Aorta (tissue), 5 donors: Measurements from ENCODE around the gene RPS3. TPM values are rescaled to one million over a fixed set of nuclear protein-coding genes. Genes with fewer than 3 reads are reported as not detected.

Experiments used
- ATAC-seq: fragments of 200-7000 bp; cut with Tn5 transposase; one replicate; pipeline ENCODE4 v1.9.1; 2022; ENCODE audit warnings: moderate library complexity; ENCODE audit not compliant: low FRiP score
- DNase-seq, 2 donors: peaks; one replicate each; pipeline ENCODE4 v3.0.0-alpha.2; 2020
- H3K27ac ChIP-seq, 2 donors: one replicate each; pipeline ENCODE4 v1.5.1; 2013; ENCODE audit warnings: low read length in 2 of 2, mild to moderate bottlenecking in 2 of 2, moderate library complexity in 2 of 2, control low read depth in 1 of 2, inconsistent platforms in 1 of 2, low read depth in 1 of 2
- H3K27me3 ChIP-seq, 2 donors: one replicate each; pipeline ENCODE4 v1.6.1; 2013; ENCODE audit warnings: control low read depth in 1 of 2, low read length in 1 of 2, mild to moderate bottlenecking in 1 of 2, moderate library complexity in 1 of 2; ENCODE audit not compliant: insufficient read depth in 2 of 2, control insufficient read depth in 1 of 2
- H3K36me3 ChIP-seq, 2 donors: one replicate each; pipeline ENCODE4 v1.6.1; 2013; ENCODE audit warnings: control low read depth in 1 of 2, low read length in 1 of 2, mild to moderate bottlenecking in 1 of 2; ENCODE audit not compliant: insufficient read depth in 2 of 2, control insufficient read depth in 1 of 2
- H3K4me1 ChIP-seq, 2 donors: one replicate each; pipeline ENCODE4 v1.6.1; 2013; ENCODE audit warnings: low read length in 2 of 2, control low read depth in 1 of 2, mild to moderate bottlenecking in 1 of 2, moderate library complexity in 1 of 2; ENCODE audit not compliant: insufficient read depth in 2 of 2, control insufficient read depth in 1 of 2
- H3K4me3 ChIP-seq, 2 donors: one replicate each; pipeline ENCODE4 v1.5.1; 2013; ENCODE audit warnings: low read length in 2 of 2, control low read depth in 1 of 2, mild to moderate bottlenecking in 1 of 2
- H3K9me3 ChIP-seq: one replicate; pipeline ENCODE4 v1.6.1; 2013; ENCODE audit warnings: mild to moderate bottlenecking, low read length; ENCODE audit not compliant: control insufficient read depth
- WGBS, 2 donors: extraction: QIAGEN DNeasy Blood & Tissue Kit; methylation state at CpG; one replicate each; pipeline ENCODE4 v1.1.7; 2013; 5-methylcytosine and 5-hydroxymethylcytosine counted together
- intact Hi-C, 2 donors: fragments of 100-400 bp; cut with DNase I; formaldehyde crosslinking; loops; one replicate each; pipeline versions ENCODE4 v1.14.2 to v1.15.0; 2022
- polyA plus RNA-seq, 2 donors: library from polyadenylated mRNA; stranded (reverse); fragments of 200-250 nt; gene quantifications; one replicate each; pipeline ENCODE4 v1.2.3, GENCODE V29; 2013
- total RNA-seq, 2 donors: library from RNA; stranded (reverse); fragmentation: NEBNext Ultra II Directional; extraction: Animal tissue kit (Norgen Biotek cat#: 25700); gene quantifications; one replicate each; pipeline ENCODE4 v1.2.1, GENCODE V29; 2021
- donor health status: healthy with polysubstance abuse.
- donor health status: Bipolar disorder and iron deficiency.
- donor health status: DM: no; HTN: no; CAD: no.
- donor health status: DM: no; HTN: no; CAD: no.
- donor health status: DM: yes; HTN: yes; CAD: no.

RPS3 gene
- total and polyA plus RNA-seq, 4 donors = 1,466 to 3,688 (median 1,894) TPM

DNA sequence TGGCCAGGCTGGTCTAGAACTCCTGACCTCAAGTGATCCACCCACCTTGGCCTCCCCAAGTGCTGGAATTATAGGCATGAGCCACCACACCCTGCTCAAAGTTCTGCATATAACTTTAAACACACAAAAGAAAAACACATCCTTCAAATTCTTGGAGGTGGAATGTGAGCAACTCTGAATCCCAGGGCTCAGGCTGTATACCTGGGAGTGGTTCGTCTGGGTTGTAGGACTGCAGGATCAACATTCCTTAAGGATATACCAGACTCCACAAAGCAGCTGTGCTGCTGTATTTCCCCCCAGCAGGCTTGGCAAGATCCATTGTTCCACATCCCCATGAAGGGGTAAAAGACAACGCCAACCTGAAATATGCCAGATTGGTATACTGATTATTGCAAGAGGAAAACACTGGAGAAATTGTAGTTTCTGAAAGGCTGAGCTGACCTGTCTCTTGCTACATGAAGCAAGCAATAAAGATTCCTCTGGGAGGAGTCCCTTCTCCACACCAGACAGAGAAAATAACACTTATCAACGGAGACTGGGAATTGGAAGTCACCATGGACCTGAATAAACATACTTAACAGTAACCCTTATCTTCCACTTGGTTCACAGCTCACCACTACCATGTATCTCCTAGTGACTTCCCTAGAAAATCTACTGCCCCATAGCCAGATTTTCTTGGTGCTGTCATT lies 12.2 kb upstream of the RPS3 start:
- no peak for DNase-seq
- no peak overlapping the region for H3K27ac ChIP-seq
- intact Hi-C loops = loop anchor here (5.0 to 10.0 kb wide), 3 partner anchors 60 to 145 kb away; no protein-coding TSS in a partner anchor
- no peaks in the 10 kb centered on the region for H3K36me3 ChIP-seq
- no peak overlapping the region for H3K4me3 ChIP-seq
- ATAC-seq = no peak
- no peaks in the 10 kb centered on the region for H3K9me3 ChIP-seq
- 23% methylated on average over 3 of the region's 3 CpGs for WGBS, 2 donors
- no peaks in the 10 kb centered on the region for H3K4me1 ChIP-seq
- H3K27me3 ChIP-seq = no peaks in the 10 kb centered on the region

DNA sequence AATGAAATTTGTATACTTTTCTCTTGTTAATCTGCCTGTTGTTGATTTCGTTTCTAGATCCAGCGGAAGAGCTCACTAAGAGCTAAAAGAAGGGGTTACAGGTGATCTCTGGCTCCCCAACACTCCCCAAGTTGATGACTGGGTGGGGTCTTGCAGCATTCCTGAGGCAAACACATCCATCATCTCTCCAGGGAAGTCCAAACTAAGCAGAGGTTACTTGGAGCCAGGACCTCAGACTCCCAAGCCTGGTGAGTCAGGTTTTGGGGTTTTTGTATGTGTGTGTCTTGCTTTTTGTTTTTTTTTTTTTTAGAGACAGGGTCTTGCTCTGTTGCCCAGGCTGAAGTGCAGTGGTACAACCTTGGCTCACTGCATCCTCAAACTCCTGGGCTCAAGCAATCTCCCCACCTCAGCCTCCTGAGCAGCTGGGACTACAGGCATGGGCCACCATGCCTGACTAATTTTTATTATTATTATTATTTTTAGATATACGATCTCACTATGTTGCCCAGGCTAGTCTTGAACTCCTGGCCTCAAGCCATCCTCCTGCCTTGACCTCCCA lies 11.5 kb upstream of the RPS3 start:
- intact Hi-C loops = loop anchor here (2.0 to 10.0 kb wide), 4 partner anchors 61 to 144 kb away; no protein-coding TSS in a partner anchor
- Histone ChIP-seq H3K4me1 (no peaks in the 10 kb centered on the region), H3K4me3 (no peak overlapping the region), H3K9me3 (no peaks in the 10 kb centered on the region), H3K27ac (no peak overlapping the region), H3K27me3 (no peaks in the 10 kb centered on the region), H3K36me3 (no peaks in the 10 kb centered on the region)
- ATAC-seq (no peak), DNase-seq (no peak)
- 58 to 59% methylated on average over 3 of the region's 3 CpGs for WGBS, 2 donors

DNA sequence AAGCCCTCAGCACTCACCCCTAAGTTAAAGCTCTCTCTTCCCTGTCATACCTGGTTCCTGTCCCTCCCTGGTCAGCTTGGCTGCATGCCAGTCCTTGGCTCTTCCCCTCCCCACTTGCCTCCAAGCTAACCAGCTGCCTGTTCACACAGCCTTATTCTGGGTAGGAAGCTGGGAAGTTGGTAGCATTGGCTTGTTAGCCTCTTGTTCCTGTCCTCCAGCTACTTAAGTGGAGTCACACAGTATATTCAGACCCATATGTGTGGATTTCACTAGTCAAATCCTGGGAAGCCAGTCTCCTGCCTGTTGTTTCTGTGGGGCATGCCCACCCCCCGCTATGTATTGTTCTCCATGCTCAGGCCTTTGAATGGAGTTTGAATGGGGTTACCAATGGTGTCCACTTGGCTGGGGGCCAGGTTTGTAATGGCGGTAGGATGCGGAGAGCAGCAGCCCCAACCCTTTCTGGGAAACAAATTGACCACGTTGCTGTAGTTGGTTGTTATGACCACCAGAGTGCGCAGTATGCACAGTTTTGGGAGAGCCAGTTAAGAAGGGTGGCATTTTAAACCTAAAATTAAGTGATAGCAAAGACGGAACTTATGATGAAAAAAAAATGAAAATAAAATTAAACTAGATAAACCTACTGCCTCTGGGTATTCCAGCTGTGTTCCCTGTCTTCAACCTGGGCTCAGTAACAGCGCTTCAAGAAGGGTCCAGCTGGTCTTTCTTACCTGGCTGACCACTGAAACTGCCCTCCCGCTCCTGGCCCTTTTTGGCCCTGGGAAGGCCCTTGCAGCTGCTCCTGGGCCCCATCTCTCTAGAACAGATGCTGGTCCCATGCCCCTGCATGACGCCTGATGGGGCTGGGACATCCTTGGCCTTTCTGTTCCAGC lies 10.7 kb upstream of the RPS3 start:
- Histone ChIP-seq H3K4me3 (no peak overlapping the region), H3K9me3 (no peaks in the 10 kb centered on the region), H3K27me3 (no peaks in the 10 kb centered on the region), H3K4me1 (no peaks in the 10 kb centered on the region), H3K27ac (no peak overlapping the region), H3K36me3 (no peaks in the 10 kb centered on the region)
- intact Hi-C loops = loop anchor here (2.0 to 10.0 kb wide), 4 partner anchors 61 to 144 kb away; no protein-coding TSS in a partner anchor
- WGBS, 2 donors = 22 to 26% methylated on average over 9 of the region's 9 CpGs
- ATAC-seq = peak; percentile 90
- DNase-seq = peak; percentile 76 to 88

DNA sequence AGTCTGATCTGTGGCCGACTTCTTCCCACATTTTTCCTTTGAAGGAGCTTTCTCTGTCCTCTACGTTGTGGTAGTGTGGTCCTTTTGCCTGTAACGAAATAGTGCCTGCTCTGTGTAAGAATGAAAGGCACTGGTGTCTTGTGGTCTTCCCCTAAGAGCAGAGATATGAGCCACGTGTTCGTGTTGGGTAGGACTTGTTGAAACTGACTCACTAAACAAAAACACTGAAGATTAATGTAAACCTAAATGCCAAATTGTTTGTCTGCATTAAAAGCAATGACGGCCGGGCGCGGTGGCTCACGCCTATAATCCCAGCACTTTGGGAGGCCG lies 10.1 kb upstream of the RPS3 start:
- no peak overlapping the region for H3K27ac ChIP-seq
- ATAC-seq = no peak

DNA sequence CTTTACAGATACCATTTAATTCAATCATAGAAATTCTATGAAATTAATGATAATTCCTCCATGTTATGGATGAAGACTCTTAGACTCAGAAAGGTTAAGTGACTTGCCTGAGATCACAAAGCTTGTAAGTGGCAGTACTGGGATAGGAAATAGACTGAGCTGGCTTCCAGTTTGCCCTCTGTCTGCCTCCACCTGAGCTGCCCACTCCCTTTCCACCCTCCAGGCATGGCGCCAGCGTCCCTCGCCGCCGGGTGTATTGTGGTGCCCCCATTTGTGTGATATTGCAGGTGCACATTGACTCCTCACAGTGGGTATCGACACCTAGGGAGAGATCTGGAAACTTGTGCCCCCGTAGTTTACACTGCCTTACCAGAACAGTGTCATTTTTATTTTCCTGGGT lies 9.4 kb upstream of the RPS3 start:
- Histone ChIP-seq H3K36me3 (no peaks in the 10 kb centered on the region), H3K27ac (no peak overlapping the region), H3K4me1 (no peaks in the 10 kb centered on the region), H3K9me3 (no peaks in the 10 kb centered on the region), H3K27me3 (peaks cover 0 to 1% of the 10 kb centered on the region in 2 donors), H3K4me3 (no peak overlapping the region)
- WGBS, 2 donors = 83 to 85% methylated on average over 7 of the region's 7 CpGs
- ATAC-seq (no peak), DNase-seq (no peak)
- intact Hi-C loops = loop anchor here (2.0 to 10.0 kb wide), 5 partner anchors 55 to 142 kb away; no protein-coding TSS in a partner anchor

More for the DNA sequence above, 10.1 kb upstream of the RPS3 start:
- 71% methylated on average over 11 of the region's 11 CpGs for WGBS, 2 donors
- Histone ChIP-seq H3K4me3 (no peak overlapping the region), H3K9me3 (no peaks in the 10 kb centered on the region), H3K4me1 (no peaks in the 10 kb centered on the region), H3K27me3 (peaks cover 0 to 1% of the 10 kb centered on the region in 2 donors), H3K36me3 (no peaks in the 10 kb centered on the region)
- intact Hi-C loops = loop anchor here (2.0 to 10.0 kb wide), 4 partner anchors 62 to 143 kb away; no protein-coding TSS in a partner anchor
- DNase-seq = no peak

DNA sequence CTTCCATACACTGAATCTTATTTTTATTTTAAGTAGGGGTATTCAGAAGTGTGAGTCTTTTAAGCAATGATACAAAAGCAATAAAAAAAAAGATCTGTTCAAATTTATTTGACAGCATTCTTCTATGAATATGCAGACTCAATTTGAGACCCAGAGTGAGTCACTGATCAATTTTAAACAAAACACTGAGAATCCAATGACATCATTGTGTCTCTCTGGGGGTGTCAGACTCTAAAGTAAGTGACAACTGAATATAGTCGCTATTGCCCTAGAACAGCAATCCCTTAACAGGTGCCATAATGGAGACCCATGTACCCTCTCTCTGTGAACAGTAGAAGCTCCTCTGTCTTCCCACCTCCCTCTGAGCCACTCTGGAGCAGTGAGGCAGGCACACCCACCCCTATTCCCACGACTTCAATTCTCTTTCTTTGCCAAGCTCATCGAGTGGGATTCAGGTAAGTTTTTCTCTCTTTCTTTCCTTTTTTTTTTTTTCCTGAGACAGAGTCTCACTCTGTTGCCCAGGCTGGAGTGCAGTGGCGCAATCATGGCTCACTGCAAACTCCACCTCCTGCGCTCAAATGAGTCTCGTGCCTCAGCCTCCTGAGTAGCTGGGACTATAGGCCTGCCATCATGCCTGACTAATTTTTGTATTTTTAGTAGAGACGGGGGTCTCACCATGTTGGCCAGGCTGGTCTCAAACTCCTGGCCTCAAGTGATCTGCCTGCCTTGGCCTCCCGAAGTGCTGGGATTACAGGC lies 5.1 kb upstream of the RPS3 start:
- Histone ChIP-seq H3K27ac (no peak overlapping the region), H3K4me3 (no peak overlapping the region), H3K9me3 (no peaks in the 10 kb centered on the region), H3K4me1 (no peaks in the 10 kb centered on the region), H3K27me3 (peaks cover 0 to 1% of the 10 kb centered on the region in 2 donors), H3K36me3 (no peaks in the 10 kb centered on the region)
- WGBS, 2 donors = 73 to 78% methylated on average over 8 of the region's 8 CpGs
- DNase-seq (no peak), ATAC-seq (no peak)
- intact Hi-C loops = loop anchor here in 1 of 2 donors (10.0 kb wide), 1 partner anchor 51 kb away; no protein-coding TSS in a partner anchor

DNA sequence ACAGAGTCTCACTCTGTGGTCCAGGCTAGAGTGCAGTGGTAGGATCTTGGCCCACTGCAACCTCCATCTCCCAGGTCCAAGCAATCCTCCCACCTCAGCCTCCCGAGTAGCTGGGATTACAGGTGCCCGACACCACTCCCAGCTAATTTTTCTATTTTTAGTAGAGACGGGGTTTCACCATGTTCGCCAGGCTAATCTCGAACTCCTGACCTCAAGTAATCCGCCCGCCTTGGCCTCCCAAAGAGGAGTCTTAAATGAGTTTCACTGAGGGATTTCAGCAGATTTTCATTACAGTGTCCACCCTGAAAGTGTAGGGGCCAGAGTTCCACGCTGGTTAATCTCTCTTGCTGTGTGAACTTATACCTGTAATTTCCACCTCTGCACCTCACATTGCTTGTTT lies 412 bp upstream of the RPS3 start:
- Histone ChIP-seq H3K27ac (no peak overlapping the region), H3K4me3 (no peak overlapping the region), H3K36me3 (peaks cover 0 to 7% of the 10 kb centered on the region in 2 donors), H3K9me3 (no peaks in the 10 kb centered on the region), H3K27me3 (peaks cover 0 to 1% of the 10 kb centered on the region in 2 donors), H3K4me1 (no peaks in the 10 kb centered on the region)
- intact Hi-C loops = loop anchor here in 1 of 2 donors (10.0 kb wide), 1 partner anchor 46 kb away; no protein-coding TSS in a partner anchor
- DNase-seq (no peak), ATAC-seq (no peak)
- WGBS, 2 donors = 78 to 81% methylated on average over 8 of the region's 8 CpGs
